Gastrocnemius medialis (tissue), 4 donors: ENCODE data around the gene CLGN. TPM values are rescaled to one million over a fixed set of nuclear protein-coding genes. Genes with fewer than 3 reads are reported as not detected.

Experiments used
- ATAC-seq, 2 donors: fragments of 150-250 bp; one replicate each; pipeline ENCODE4 v1.9.1; 2016
- DNase-seq, 2 donors: peaks; one replicate each; pipeline ENCODE4 v3.0.0-alpha.2; 2019
- H3K27ac ChIP-seq, 4 donors: fragments of 200-600 bp; sonication (generic); 1 replicate in 1 of 4; 2 replicates in 3 of 4; pipeline ENCODE4 v1.5.1; 2016 to 2018; ENCODE audit warnings: mild to moderate bottlenecking in 2 of 4, moderate library complexity in 1 of 4
- H3K27me3 ChIP-seq, 3 donors: fragments of 200-600 bp; sonication (generic) in 2 of 3; 1 replicate in 1 of 3; 2 replicates in 2 of 3; pipeline versions ENCODE4 v1.5.1 to v1.6.0; 2016 to 2019; ENCODE audit warnings: mild to moderate bottlenecking in 1 of 3, moderate library complexity in 1 of 3
- H3K36me3 ChIP-seq, 2 donors: fragments of 200-600 bp; sonication (generic) in 1 of 2; one replicate each; pipeline ENCODE4 v1.5.1; 2017 to 2018
- H3K4me1 ChIP-seq, 2 donors: fragments of 200-600 bp; sonication (generic) in 1 of 2; one replicate each; pipeline ENCODE4 v1.5.1; 2016 to 2017; ENCODE audit warnings: mild to moderate bottlenecking in 2 of 2
- H3K4me3 ChIP-seq, 4 donors: fragments of 200-600 bp; sonication (generic) in 3 of 4; 1 replicate in 1 of 4; 2 replicates in 3 of 4; pipeline ENCODE4 v1.5.1; 2016 to 2019; ENCODE audit warnings: mild to moderate bottlenecking in 2 of 4
- H3K9me3 ChIP-seq, 3 donors: fragments of 200-600 bp; sonication (generic) in 2 of 3; 1 replicate in 1 of 3; 2 replicates in 2 of 3; pipeline ENCODE4 v1.5.1; 2016 to 2019
- CTCF ChIP-seq, 5 experiments: fragments of 450-650 bp in 3 of 5; fragments of 200-600 bp in 2 of 5; sonication (generic) in 2 of 5; IDR thresholded peaks in 4 of 5; conservative IDR thresholded peaks in 1 of 5; 1 replicate in 4 of 5; 2 replicates in 1 of 5; pipeline ENCODE4 v1.5.1; 2016 to 2019; ENCODE audit warnings: antibody characterized with exemption in 5 of 5, mild to moderate bottlenecking in 3 of 5, moderate library complexity in 3 of 5
- POLR2A ChIP-seq, 2 donors: fragments of 450-650 bp; IDR thresholded peaks; one replicate each; pipeline ENCODE4 v1.6.1; 2017; ENCODE audit warnings: antibody characterized with exemption in 2 of 2, mild to moderate bottlenecking in 2 of 2, moderate library complexity in 2 of 2
- in situ Hi-C, 4 donors: fragments of 200-750 bp; cut with MboI; loops; one replicate each; pipeline versions ENCODE4 v1.15.0 to v1.8.0; 2017; ENCODE audit warnings: low sequenced_read_pairs in 4 of 4
- intact Hi-C: fragments of 100-400 bp; cut with DNase I; formaldehyde crosslinking; loops from one replicate; pipeline ENCODE4 v1.15.1; 2023; ENCODE audit warnings: low total_unique reads
- total RNA-seq, 4 donors: library from RNA; depleted of rRNA; stranded (reverse); fragments of >200 nt; gene quantifications; one replicate each; pipeline versions ENCODE4 v1.1.0 to v1.2.3, GENCODE V29; 2016

CLGN gene
- total RNA-seq, 4 donors from 2014 or later, result 0.10 to 0.29 (median 0.20) TPM; not detected in 1

DNA sequence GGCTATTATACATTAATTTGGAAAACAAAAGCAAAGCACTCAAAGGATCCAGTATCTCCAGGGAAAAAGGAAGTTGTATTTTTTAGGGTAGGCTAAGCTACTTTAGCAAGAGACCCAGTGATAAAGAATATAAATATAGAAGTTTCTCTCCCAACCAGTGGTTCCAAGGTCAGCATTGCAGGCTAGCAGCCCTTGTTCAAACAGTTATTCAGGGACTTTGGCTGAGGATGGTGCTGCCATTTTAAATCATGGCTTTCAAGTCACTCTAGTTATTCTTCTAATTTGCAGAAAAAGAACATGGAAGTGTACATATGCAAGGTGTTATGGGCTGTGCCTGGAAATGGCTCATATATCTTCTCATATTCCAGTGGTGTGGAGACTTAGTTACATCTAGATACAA lies 44.7 kb downstream of the CLGN start:
- no peaks in the 10 kb centered on the region for H3K27me3 ChIP-seq
- H3K27ac ChIP-seq, result no peak overlapping the region
- H3K4me3 ChIP-seq, result no peak overlapping the region
- ATAC-seq, result no peak
- no peak for DNase-seq
- intact Hi-C loops, result no loop called here
- H3K9me3 ChIP-seq, result no peaks in the 10 kb centered on the region
- H3K36me3 ChIP-seq, result peaks cover 0 to 6% of the 10 kb centered on the region in 2 donors
- TF ChIP-seq CTCF (IDR thresholded peaks at IDR 0.05 in 4 of 5, conservative IDR thresholded peaks at IDR 0.05 in 1 of 5) (no peak), POLR2A (IDR thresholded peaks at IDR 0.05) (no peak)
- peaks cover 0 to 7% of the 10 kb centered on the region in 2 donors for H3K4me1 ChIP-seq
- in situ Hi-C loops, result no loop called here

DNA sequence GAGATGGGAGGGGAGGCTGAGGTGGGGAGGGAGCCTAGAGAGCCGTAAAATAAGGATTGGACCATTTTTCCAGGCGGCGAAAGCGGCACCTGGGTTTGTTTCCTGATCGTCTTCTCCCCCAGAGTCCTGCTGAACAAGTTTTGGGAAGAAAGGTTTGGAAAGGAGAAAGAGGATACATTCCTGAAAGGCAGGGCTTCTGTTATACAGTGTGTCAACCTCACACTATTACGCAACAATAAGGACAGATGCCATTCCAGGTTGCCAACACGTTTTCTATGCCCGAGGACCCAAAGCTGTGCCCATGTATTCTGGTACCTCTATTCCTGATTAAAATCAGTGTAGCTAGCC lies 53.3 kb downstream of the CLGN start:
- Histone ChIP-seq H3K36me3 (no peaks in the 10 kb centered on the region), H3K4me3 (peak overlapping the region; percentile 70 to 97 (median 80)), H3K27ac (peak overlapping the region; percentile 86 to 96 (median 92)), H3K27me3 (no peaks in the 10 kb centered on the region), H3K4me1 (peaks cover 28 to 39% of the 10 kb centered on the region in 2 donors), H3K9me3 (no peaks in the 10 kb centered on the region)
- TF ChIP-seq CTCF (IDR thresholded peaks at IDR 0.05 in 4 of 5, conservative IDR thresholded peaks at IDR 0.05 in 1 of 5), result no peak
- TF ChIP-seq POLR2A (IDR thresholded peaks at IDR 0.05), result no peak
- ATAC-seq (peak; percentile 8 to 17), DNase-seq (no peak)
- in situ Hi-C loops (loop anchor here in 3 of 4 donors (10.0 to 25.0 kb wide), 5 partner anchors 151 to 637 kb away; partner anchors contain the start of gene ELMOD2 (in 2 of the 3)), intact Hi-C loops (loop anchor here (5.0 kb wide), 2 partner anchors 67 to 642 kb away; no protein-coding TSS in a partner anchor)

DNA sequence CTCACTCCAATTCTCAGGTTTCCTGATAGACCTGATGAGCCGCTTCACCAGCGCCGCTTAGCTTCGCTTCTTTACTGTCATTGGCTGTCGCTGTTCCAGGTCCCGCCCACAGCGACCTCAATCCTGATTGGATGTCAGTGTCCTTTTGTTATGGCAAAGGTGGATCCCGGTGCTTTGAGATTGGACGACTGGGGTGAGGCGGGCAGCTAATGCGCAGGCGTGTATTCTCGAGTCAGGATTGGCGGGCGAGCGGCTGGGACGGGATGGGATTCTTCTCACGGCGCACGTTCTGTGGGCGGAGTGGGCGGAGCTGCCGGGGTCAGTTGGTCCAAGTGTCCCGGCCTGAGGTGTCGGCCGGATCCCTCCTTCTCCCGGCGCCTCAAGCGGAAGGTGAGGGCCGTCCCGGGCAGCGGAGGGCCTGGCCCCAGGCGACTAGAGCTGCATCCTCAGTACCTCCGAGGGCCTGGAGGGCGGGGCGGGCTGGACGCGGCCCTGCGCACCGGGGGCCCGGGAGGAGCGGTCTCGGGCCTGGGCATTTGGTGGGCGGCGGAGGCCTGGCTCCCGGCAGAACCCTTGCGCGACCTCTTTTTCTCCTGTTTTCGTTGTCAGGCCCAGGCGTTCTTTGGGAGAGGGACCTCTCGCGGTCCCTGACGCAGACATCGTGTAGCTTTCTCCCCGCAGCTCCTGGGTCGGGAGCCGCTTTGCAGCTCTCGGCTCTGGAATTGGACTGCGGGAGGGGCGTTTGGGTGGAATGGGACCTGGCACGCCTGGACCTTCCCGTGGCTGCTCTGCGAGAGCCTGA lies 53.9 kb downstream of the CLGN start, which contains the start of gene SCOC:
TSS of gene SCOC (plus strand) at position 319 of the 802 bp plus-strand sequence. CDS start 5,525 bp downstream, outside the sequence.
- Histone ChIP-seq H3K4me3 (peak within 1 kb of the TSS; percentile 70 to 97 (median 80)), H3K27me3 (no peaks in the 10 kb centered on the region), H3K36me3 (no peaks in the 10 kb centered on the region), H3K9me3 (no peaks in the 10 kb centered on the region), H3K4me1 (peaks cover 28 to 39% of the 10 kb centered on the region in 2 donors), H3K27ac (peak within 1 kb of the TSS; percentile 86 to 96 (median 92))
- in situ Hi-C loops (loop anchor here in 3 of 4 donors (10.0 to 25.0 kb wide), 5 partner anchors 151 to 636 kb away; partner anchors contain the start of gene ELMOD2 (in 2 of the 3)), intact Hi-C loops (loop anchor here (2.0 to 5.0 kb wide), 3 partner anchors 66 to 641 kb away; partner anchors contain the start of gene ELMOD2)
- TF ChIP-seq CTCF (IDR thresholded peaks at IDR 0.05 in 4 of 5, conservative IDR thresholded peaks at IDR 0.05 in 1 of 5) (no peak), POLR2A (IDR thresholded peaks at IDR 0.05) (peak; percentile 77 to 78)
- ATAC-seq (peak; percentile 99 to 100), DNase-seq (peak; percentile 99 to 100)

DNA sequence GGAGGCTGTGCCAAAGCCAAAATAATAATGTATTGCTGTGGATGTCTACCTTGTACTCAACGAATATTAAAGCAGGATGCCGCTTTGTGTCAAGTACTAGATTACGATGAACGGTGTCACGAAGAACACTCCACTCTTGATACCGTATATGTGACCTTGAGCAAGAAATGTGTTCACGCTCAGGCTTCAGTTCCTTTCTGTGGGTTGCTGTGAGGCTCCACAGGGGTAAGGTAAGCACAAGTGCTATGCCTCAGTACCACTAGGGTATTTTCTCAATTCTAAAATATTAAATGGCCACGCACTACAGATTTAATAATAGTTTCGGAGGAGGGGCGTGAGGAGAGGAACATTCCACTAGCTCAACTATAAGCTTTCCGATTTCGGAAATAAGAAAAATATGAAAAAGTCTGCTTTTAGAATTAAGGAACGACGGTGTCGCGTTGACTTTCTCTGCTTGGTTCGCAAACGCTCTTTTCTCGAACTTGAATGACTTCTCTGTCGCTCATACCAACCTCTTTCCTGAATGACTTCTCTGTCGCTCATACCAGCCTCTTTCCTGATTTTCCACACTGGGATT lies 54.6 kb downstream of the CLGN start:
- intact Hi-C loops (loop anchor here (2.0 to 5.0 kb wide), 3 partner anchors 66 to 641 kb away; partner anchors contain the start of gene ELMOD2), in situ Hi-C loops (loop anchor here in 3 of 4 donors (10.0 to 25.0 kb wide), 5 partner anchors 152 to 636 kb away; partner anchors contain the start of gene ELMOD2 (in 2 of the 3))
- Histone ChIP-seq H3K4me1 (peaks cover 28 to 33% of the 10 kb centered on the region in 2 donors), H3K36me3 (no peaks in the 10 kb centered on the region), H3K27ac (peak overlapping the region; percentile 86 to 96 (median 90)), H3K4me3 (peak overlapping the region; percentile 68 to 97 (median 76)), H3K27me3 (no peaks in the 10 kb centered on the region), H3K9me3 (no peaks in the 10 kb centered on the region)
- TF ChIP-seq POLR2A (IDR thresholded peaks at IDR 0.05) (no peak), CTCF (IDR thresholded peaks at IDR 0.05 in 4 of 5, conservative IDR thresholded peaks at IDR 0.05 in 1 of 5) (peak in 4 of 5 experiments; percentile 34 to 56 (median 42))
- ATAC-seq (peak; percentile 45 to 50), DNase-seq (no peak)
